Measurements from ENCODE around the gene NES. TPM values are rescaled to one million over a fixed set of nuclear protein-coding genes. Genes with fewer than 3 reads are reported as not detected.

The NES gene
- total and polyA plus RNA-seq, 2 experiments from 2014 or later = 2.2 to 15.0 TPM

DNA sequence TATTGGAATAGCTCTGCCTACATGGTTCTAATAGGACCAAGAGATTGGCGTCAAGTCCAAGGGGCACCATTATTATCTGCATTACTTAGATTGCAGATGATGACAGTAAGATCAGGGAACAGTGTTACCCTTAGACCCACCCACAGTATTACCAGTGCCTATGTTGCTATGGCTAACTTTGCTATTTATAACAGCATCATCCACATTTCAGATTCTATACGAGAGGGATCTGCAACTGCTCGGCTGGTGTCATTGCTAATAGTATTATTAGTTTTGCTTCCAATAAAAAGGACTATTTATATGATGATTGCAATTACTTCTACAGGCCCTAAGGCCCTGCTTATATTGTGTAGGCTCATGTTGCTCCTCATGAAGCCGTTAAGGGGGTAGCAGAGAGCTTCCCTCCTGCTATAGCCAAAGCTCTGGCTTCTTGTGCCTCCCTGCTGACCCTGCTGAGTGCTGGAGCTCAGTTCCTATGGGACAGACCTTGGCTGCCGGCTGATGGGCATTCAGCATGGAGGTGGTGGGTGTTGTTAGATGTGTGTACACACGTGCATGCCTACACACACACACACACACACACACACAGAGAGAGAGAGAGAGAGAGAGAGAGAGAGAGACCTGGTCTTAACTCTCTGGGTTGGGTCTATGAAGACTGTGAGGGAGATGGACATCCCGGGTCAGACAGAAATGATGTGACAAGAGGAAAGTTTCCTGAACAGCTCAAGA lies 34.0 kb downstream of the NES start:
- 54 to 64% methylated on average over 6 to 7 of the region's 7 CpGs for WGBS, 2 experiments (ENCODE audit: low coverage in 1 of 2, low lambda C conversion rate in 2 of 2, missing lambda C conversion rate in 2 of 2)
- in situ Hi-C loops (cut with MboI) = no loop called here
- H4K20me1 ChIP-seq (ENCODE audit: insufficient read depth) = no peaks in the 10 kb centered on the region
- no peaks in the 10 kb centered on the region for H3K4me1 ChIP-seq (ENCODE audit: insufficient read depth)
- TF ChIP-seq EZH2 (IDR thresholded peaks at IDR 0.05; ENCODE audit: insufficient read depth, poor library complexity, severe bottlenecking) = no peak
- no peak for TF ChIP-seq EZH2phosphoT487 (IDR thresholded peaks at IDR 0.05; ENCODE audit: insufficient read depth, low read depth)
- H3K27ac ChIP-seq = no peak overlapping the region
- no peaks in the 10 kb centered on the region for H3K36me3 ChIP-seq (ENCODE audit: low read depth)
- H3K79me2 ChIP-seq (ENCODE audit: insufficient read depth) = no peaks in the 10 kb centered on the region
- DNase-seq = no peak
- no peaks in the 10 kb centered on the region for H3K9me3 ChIP-seq (ENCODE audit: low read depth)
- H3K4me2 ChIP-seq (ENCODE audit: unreplicated experiment) = no peak overlapping the region
- no peak overlapping the region for H3K9ac ChIP-seq
- H3F3A ChIP-seq (ENCODE audit: insufficient read depth) = no peaks in the 10 kb centered on the region
- peaks cover 87% of the 10 kb centered on the region for H3K27me3 ChIP-seq (replicated peaks; ENCODE audit: insufficient read depth)
- no peaks in the 10 kb centered on the region for H3K9me2 ChIP-seq (ENCODE audit: insufficient read depth)
- no peak overlapping the region for H3K4me3 ChIP-seq
- H2AFZ ChIP-seq = no peak overlapping the region

- H3K4me2 ChIP-seq (ENCODE audit: unreplicated experiment) = peak overlapping the region; percentile 16
- H3K4me1 ChIP-seq (ENCODE audit: insufficient read depth) = no peaks in the 10 kb centered on the region
- H3K9me2 ChIP-seq (ENCODE audit: insufficient read depth) = no peaks in the 10 kb centered on the region
- no peaks in the 10 kb centered on the region for H4K20me1 ChIP-seq (ENCODE audit: insufficient read depth)
- H3K4me3 ChIP-seq = no peak overlapping the region
- peak; percentile 24 for DNase-seq
- H3K36me3 ChIP-seq (ENCODE audit: low read depth) = no peaks in the 10 kb centered on the region
- no peaks in the 10 kb centered on the region for H3K79me2 ChIP-seq (ENCODE audit: insufficient read depth)
- H3K27ac ChIP-seq = no peak overlapping the region
- no peak overlapping the region for H3K9ac ChIP-seq
- H3K9me3 ChIP-seq (ENCODE audit: low read depth) = no peaks in the 10 kb centered on the region
- no peaks in the 10 kb centered on the region for H3F3A ChIP-seq (ENCODE audit: insufficient read depth)
- TF ChIP-seq EZH2 (IDR thresholded peaks at IDR 0.05; ENCODE audit: insufficient read depth, poor library complexity, severe bottlenecking) (no peak), EZH2phosphoT487 (IDR thresholded peaks at IDR 0.05; ENCODE audit: insufficient read depth, low read depth) (0 out of 2 replicates have a peak, but pooled peaks have one; percentile 8)
- peaks cover 85% of the 10 kb centered on the region for H3K27me3 ChIP-seq (replicated peaks; ENCODE audit: insufficient read depth)
- 21 to 23% methylated on average over 34 to 36 of the region's 40 CpGs for WGBS, 2 experiments (ENCODE audit: low coverage in 1 of 2, low lambda C conversion rate in 2 of 2, missing lambda C conversion rate in 2 of 2)
- in situ Hi-C loops (cut with MboI) = no loop called here
- no peak overlapping the region for H2AFZ ChIP-seq
Measured at GRCh38 chr1:156642265-156643048, 34.8 kb downstream of the NES start.

GRCh38 chr1:156641761-156642264 lies 35.4 kb downstream of the NES start, which contains the start of gene BCAN:
BCAN (plus strand) TSS chr1:156642117; CDS start chr1:156646055, 3,938 bp downstream.
- TF ChIP-seq EZH2phosphoT487 (IDR thresholded peaks at IDR 0.05; ENCODE audit: insufficient read depth, low read depth) = no peak
- no peak for TF ChIP-seq EZH2 (IDR thresholded peaks at IDR 0.05; ENCODE audit: insufficient read depth, poor library complexity, severe bottlenecking)
- H4K20me1 ChIP-seq (ENCODE audit: insufficient read depth) = no peaks in the 10 kb centered on the region
- H3K27ac ChIP-seq = no peak within 1 kb of the TSS
- H3K9me2 ChIP-seq (ENCODE audit: insufficient read depth) = no peaks in the 10 kb centered on the region
- H3K27me3 ChIP-seq (replicated peaks; ENCODE audit: insufficient read depth) = peaks cover 84% of the 10 kb centered on the region
- in situ Hi-C loops (cut with MboI) = no loop called here
- no peaks in the 10 kb centered on the region for H3K36me3 ChIP-seq (ENCODE audit: low read depth)
- peak within 1 kb of the TSS; percentile 16 for H3K4me2 ChIP-seq (ENCODE audit: unreplicated experiment)
- H3K79me2 ChIP-seq (ENCODE audit: insufficient read depth) = no peaks in the 10 kb centered on the region
- no peaks in the 10 kb centered on the region for H3K9me3 ChIP-seq (ENCODE audit: low read depth)
- 1% methylated on average over 31 to 37 of the region's 46 CpGs for WGBS, 2 experiments (ENCODE audit: low coverage in 1 of 2, low lambda C conversion rate in 2 of 2, missing lambda C conversion rate in 2 of 2)
- no peak within 1 kb of the TSS for H2AFZ ChIP-seq
- H3K4me1 ChIP-seq (ENCODE audit: insufficient read depth) = no peaks in the 10 kb centered on the region
- H3F3A ChIP-seq (ENCODE audit: insufficient read depth) = no peaks in the 10 kb centered on the region
- no peak within 1 kb of the TSS for H3K9ac ChIP-seq
- H3K4me3 ChIP-seq = no peak within 1 kb of the TSS
- peak; percentile 48 for DNase-seq

DNA sequence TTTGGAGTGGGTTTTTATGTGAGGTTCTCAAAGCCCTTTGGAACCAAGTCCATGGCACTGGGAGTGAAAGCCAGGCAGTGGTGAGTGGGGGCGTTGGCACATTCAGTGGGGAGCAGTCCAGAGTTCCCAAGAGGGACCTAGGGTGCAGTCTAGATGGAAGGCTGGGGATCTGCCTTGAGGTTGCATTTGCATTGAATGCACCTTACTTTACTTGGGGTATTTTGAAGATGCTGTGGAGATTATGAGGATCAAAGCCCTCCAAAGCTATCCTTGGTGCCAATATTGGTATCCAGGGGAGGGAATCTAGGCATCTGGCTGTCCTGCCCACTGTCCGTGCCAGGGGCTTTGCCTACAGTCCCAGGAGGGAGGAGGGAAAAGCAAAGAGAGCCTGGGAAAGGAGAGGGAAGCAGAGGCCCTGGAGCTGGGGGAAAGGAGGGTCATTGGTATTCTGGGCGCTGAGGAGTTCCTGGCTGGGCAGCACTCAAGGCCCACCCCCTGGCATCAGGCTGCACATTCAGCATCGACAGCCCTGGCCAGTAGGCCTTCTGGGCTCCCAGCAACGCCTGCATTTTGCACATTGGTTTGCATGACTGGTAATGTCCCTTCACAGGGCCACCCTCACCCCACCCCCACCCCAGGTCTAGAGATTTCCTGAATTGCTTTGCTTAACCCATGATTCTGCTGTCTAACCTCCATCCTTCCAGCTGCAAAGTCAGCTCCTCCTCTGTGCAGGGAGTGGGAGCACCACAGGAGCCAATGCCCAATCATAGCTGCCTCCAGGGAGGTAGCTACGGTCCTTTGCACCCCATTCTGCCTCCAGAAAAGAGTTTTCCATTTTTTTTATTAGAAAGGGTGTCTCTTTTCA lies 36.1 kb downstream of the NES start:
- no peaks in the 10 kb centered on the region for H3K4me1 ChIP-seq (ENCODE audit: insufficient read depth)
- 25 to 27% methylated on average over 5 to 6 of the region's 6 CpGs for WGBS, 2 experiments (ENCODE audit: low coverage in 1 of 2, low lambda C conversion rate in 2 of 2, missing lambda C conversion rate in 2 of 2)
- no peak for DNase-seq
- no peak overlapping the region for H3K4me2 ChIP-seq (ENCODE audit: unreplicated experiment)
- in situ Hi-C loops (cut with MboI) = no loop called here
- peaks cover 89% of the 10 kb centered on the region for H3K27me3 ChIP-seq (replicated peaks; ENCODE audit: insufficient read depth)
- H3K9ac ChIP-seq = no peak overlapping the region
- no peak overlapping the region for H3K4me3 ChIP-seq
- no peaks in the 10 kb centered on the region for H3K36me3 ChIP-seq (ENCODE audit: low read depth)
- no peak overlapping the region for H2AFZ ChIP-seq
- H4K20me1 ChIP-seq (ENCODE audit: insufficient read depth) = no peaks in the 10 kb centered on the region
- H3F3A ChIP-seq (ENCODE audit: insufficient read depth) = no peaks in the 10 kb centered on the region
- no peaks in the 10 kb centered on the region for H3K79me2 ChIP-seq (ENCODE audit: insufficient read depth)
- no peaks in the 10 kb centered on the region for H3K9me3 ChIP-seq (ENCODE audit: low read depth)
- H3K9me2 ChIP-seq (ENCODE audit: insufficient read depth) = no peaks in the 10 kb centered on the region
- no peak overlapping the region for H3K27ac ChIP-seq
- TF ChIP-seq EZH2 (IDR thresholded peaks at IDR 0.05; ENCODE audit: insufficient read depth, poor library complexity, severe bottlenecking) (no peak), EZH2phosphoT487 (IDR thresholded peaks at IDR 0.05; ENCODE audit: insufficient read depth, low read depth) (no peak)
